GF-D8 (cell line): ENCODE results near the gene KCNF1.

Experiments
- DNase-seq: peaks from one replicate; lab custom pipeline; 2025; lab: John Stamatoyannopoulos, UW

KCNF1 gene

DNA sequence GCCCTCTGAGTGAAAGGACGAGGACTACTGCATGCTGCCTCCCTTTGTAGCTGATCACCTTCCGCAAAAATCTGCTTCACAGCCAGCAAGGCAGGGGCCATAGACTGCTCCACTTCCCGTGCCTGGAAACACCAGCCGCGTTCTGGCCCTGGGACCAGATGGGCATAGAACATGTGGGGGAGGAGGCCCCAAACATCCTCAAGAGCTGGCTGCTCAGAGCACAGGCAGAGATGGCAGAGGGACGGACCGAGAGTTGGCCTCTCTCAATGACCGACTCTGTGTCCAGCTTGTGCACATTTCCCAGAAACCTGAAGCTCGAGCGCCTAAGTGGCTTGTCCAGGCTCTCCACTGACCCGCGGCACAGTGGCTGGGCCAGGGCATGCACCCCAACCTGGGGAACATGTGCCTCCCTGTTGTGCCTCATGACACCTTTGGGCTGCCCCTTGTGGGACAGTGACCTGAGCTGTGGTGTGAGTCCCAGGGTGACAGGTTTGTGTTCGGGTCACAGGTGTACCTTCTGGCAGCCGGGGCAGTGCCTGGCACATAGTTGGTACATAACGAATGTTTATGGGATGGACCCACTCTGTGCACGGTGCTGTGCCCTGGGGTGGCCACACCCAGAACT lies 9.1 kb downstream of the KCNF1 start:
- DNase-seq, result no peak

DNA sequence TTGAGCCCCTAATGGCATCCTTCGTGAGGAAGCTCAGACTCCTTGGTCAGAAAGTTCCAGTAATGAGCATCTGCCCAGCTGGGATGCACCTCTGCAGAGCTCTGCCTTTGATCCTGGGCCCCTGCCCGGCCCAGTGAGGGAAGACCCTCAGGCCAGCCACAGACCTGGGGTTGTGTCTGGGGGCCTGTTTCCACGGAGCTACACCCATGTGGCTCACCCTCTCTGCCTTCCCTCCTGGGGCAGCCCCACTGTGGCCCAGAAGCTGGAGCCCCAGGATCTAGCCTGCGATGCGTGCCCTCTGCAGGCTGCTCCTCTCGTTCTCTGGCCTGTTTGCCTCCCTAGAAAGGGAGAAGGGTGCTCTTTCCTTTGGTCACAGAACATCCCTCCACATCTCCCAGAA lies 9.8 kb downstream of the KCNF1 start:
- DNase-seq, result no peak

DNA sequence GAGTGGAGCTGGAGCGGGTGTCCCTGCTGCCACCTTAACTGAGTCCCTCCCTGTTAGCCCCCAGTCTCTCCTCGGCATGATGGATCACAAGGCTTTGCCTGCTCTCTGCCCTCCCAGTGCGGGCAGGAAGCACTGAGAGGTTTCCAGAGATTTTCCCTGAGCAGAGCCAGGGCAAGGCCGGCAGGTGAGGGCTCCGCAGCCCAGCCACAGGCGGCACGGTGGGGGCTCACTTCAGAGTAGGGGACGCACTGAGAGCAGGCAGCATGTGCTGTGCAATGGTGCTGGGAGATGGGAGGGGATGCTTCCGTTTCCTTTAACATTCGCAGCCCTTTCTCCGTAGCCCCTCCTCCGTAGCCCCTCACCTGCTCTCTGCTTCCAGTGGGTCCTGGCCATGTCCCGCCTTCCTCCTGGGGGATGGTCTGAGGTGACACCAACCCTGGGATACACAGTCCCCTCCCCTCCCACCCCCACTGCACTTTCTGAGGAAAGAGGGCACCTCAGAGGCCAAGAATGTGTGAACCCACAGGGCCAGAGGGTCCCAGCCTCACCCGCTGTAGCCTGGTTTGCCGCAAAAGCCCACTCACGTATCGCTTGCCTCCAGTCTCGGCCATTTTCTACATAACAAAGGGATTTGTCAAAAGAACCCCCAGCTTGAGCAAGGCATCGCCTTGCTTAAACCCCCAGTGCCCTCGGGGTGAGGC lies 10.7 kb downstream of the KCNF1 start:
- no peak for DNase-seq

DNA sequence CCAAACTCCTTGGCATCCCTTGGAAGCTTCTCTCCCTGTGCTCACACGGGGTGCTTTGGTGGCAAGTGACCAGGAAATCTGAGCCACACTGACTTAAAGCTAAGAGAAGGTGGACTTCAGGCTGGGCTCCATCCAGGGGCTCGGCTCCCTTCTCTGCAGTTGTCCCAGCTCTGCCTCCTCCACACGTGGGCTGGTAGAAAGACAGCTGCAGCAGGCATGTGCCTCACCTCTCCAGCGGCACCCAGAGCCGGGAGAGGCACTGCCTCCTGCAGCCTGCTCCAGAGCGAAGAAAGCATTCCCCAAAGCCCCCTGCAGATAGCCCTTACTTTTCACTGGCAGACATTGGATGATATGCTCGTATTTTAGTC lies 11.3 kb downstream of the KCNF1 start:
- DNase-seq, result no peak

DNA sequence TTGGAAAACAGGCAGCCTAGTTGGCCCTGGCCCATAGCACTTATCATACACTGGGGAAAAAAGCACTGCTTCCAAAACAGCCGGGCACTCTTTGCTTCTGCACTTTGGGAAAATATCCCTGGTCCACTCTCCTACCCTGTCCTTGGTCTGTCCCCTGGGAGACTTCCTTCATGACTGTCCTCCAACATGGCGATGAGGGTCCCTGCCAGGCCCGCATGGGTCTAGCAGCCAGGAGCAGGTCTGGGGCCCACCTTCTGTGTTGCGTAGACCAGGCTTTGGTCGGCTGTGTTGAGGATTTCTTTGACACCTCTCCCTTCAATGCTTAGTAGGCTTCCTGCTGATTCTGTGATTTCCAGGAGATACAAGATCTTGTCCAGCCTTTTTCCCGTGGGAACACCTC lies 12.2 kb downstream of the KCNF1 start:
- no peak for DNase-seq

DNA sequence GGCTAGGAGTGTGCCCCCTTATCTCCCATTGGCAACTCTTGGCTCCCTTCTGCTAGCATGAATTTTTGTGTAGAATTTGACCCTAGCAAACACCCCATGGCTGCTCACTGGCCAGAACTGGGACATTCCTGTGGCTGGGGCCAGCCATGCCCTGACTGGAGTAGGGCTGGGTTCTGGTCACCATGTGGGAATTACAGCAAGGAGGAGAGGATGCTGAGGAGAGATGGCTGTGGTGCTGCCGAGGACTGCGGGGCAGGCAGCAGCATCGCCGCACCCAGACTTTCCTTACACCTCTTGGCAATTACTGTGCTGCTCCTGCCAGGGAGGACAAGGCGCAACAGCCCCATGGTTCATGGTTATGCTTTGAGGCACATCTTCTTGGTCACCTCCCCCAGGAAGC lies 12.7 kb downstream of the KCNF1 start:
- no peak for DNase-seq

DNA sequence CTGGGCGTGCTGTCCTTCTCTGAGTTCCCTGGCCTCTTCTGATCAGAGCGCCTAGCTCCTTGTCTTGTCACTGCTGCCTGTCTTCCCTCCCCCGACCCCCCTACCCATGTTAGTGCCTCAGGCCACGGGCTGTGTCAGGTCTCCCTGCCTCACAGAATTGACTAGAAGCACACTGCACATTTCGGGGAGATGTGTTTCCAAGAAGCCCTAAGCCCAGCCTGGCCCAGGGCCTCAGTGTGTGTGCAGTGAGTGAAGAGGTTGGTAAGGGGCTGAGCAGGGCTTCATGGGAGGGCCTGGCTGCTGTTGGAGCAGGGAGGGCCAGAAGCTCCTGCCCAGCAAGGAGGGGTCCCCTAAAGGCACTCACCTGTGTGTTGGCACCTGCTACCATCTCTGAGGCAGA lies 13.1 kb downstream of the KCNF1 start:
- DNase-seq, result no peak

DNA sequence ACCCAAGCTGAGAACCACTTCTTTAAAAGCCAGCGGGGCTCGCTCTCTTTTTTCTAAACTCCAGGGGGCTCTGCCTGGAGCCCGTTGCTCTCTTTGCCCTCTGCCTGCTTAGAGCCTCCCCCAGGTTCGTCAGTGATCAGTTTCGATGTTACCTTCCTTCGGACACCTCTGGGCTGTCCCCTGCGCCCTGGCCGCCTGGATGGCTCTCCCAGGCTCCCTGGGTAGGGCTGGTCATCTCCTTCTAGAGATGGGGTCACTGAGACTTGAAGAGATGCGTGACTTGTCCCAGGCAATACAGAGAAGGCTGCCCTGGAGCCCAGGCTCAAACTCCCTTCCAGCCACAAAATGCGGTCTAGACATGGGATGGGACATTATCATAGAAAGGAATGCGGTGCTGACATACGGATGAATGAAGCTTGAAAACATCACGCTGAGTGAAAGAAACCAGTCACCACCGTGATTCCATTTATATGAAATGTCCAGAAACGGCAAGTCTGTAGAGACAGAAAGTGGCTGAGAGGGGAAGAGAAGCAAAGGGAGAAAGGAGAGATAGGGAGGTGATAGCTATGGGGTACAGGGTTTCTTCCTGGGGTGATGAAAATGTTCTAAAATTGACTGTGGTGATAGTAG lies 14.6 kb downstream of the KCNF1 start:
- no peak for DNase-seq

DNA sequence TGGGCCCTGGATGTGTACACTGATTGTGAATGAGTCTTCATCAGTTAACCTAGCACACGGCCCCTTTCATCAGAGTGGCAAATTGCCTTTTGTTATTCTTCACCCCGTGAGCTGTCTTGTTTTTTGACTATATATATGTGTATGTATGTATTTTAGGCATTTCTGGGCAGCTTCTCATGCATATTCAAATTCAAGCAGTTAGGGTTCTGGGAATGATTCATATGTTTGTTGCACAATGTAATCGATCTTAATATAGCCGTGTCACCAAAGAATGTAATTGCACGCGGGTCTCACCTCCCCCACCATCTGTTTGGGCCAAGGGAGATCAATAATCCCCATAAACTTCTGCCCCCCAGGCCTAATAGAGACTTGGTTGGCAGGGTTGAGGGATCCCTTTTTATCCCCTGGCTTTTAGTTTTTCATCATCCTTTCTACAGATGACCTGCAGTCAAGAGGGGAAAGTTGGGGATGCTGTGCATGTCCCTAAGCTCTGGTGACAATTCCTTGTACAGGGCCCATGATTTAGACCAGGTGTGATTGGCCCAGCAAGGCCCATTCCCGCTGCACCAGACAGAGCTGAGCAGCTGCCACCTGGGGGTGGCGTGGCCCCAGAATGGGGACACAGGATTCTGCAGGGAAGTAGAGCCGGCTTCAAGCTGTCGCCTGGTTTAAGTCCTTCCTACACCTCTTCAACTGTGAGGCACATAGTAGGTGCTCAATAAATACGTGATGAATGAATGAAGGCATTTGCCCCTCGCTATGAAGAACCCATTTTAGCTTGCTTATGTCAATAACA lies 19.2 kb downstream of the KCNF1 start:
- no peak for DNase-seq

DNA sequence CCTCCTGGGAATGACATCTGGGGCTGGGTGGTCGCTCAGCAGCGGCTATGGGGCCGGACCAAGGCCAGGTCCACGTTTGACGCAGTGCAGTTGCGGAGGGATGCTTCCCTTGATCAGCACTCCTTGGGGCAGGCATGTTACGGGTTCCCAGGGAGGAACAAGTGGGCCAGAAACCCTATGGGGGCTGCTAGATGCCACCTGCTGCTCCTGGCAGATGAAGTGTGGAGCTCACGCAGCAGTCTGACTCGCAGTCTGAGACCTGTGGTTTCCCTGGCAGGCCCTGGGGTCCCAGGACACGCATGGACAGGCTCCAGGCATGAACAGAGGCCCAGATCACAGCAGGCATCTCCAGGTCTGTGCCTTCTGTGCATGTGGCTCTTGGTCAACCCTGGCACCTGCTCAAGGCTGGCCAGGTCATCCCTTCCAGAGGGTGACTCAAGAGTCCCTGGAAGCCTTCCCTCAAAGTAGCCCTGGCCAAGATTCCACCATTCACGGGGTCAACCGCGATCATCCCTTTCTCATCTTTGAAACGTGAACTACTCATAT lies 20.0 kb downstream of the KCNF1 start:
- no peak for DNase-seq

DNA sequence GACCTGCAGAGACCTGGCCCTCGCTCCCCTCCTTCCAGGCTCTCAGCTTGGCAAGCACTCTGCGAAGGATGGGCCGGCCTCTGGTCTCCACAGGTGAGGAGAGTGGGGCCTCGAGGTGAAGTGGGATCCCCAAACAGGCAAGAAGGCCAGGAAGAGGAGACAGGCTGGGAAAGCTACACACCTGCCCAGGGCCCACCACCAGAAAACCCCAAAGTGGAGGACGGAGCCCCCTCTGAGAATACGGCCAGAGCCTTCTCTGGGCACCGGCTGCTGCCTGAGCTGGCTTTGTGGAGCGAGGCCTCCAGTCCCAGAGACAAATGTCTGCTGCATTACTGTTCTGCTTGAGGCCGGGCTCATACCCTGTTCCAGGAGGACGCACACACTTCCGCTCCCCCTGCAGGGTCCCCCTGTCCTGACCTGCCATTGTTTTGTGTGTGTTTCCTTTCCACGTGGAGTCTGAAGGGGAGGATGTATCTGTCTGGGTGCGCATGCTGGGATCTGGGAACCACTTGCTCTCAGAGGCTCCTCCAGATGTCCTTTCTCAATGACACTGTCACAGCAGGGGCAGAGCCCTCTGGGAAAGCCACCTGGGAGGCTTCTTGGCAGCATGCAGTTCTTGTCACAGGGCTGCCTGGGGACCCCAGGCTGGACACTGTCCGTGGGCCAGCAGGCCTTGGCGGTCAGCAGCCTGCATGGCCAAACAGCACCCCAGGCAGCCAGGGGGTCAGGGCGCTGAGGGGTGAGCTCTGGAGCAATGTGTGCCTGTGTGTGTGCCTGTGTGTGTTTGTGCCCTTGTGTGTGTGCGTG lies 20.8 kb downstream of the KCNF1 start:
- no peak for DNase-seq

DNA sequence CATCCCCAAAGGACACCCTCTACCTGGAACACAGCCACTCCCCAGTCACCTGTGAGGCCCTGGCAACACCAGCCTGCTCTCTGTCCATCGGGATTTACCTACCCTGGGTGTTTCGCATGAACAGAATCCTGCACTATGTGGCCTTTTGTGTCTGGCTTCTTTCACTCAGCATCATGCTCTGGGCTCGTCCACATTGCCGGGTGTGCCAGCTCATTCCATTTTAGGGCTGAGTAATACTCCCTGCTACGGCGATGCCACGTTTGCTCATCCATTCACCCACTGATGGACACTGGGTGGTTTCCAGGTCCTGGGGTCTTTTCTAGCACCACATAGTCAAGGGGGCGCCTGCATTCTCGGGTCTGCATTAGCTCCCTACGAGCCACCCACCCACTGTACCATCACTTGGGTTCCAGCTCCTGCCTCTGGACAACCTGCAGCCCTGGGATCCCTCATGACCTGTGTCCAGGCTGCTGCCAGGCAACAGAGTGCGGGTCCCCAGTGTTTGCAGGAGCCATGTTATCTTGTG lies 22.0 kb downstream of the KCNF1 start:
- DNase-seq, result no peak

DNA sequence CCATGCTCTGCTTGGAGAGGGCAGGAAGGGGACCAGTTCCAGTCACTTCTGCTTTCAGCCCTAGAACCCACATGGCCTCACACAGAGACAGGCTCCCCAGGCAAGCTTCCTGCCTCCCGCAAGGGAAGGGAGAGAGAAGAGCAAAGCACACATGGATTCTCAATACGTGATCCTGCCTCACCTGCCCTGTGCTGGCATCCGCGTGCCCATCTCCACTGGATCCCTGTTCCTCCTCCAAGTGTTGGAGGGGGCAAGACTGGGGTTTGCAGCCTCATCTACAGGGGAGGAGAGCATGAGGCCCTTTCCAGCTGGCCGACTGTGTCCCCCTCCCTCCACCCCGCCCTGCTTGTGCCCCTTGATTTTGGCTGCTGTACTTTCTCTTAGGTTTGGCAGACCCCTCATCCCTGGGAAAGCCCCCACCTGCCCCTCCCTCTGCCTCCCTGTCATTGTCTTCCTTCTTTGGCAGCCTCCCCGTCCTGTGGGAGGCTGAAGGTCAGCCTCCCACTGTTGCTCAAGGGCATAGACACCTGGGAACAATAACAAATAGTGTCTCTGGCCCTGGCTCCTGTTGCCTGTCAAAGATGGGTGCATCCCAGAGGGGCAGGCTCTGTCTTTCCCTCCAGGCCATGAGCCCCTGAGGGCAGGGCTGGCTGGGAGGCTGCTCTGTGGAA lies 22.7 kb downstream of the KCNF1 start:
- DNase-seq, result no peak

DNA sequence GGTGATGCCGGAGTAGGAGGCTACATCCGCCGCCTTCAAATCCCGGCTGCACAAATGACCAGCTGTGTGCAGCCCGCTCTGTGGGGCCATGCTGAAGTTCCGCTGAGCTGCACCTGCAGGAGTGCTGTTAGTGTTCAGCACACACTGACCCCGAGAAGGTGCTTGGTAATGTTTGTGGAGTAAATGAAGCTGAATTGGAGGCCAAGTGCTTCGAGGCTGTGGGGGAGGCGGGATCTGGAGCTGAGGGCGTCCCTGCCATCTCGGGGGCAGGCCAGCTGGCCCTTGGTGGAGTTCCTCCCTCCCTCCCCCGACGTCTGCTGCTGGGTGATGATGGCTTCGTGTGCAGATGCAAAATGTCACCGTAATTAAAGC lies 23.2 kb downstream of the KCNF1 start:
- DNase-seq, result no peak

DNA sequence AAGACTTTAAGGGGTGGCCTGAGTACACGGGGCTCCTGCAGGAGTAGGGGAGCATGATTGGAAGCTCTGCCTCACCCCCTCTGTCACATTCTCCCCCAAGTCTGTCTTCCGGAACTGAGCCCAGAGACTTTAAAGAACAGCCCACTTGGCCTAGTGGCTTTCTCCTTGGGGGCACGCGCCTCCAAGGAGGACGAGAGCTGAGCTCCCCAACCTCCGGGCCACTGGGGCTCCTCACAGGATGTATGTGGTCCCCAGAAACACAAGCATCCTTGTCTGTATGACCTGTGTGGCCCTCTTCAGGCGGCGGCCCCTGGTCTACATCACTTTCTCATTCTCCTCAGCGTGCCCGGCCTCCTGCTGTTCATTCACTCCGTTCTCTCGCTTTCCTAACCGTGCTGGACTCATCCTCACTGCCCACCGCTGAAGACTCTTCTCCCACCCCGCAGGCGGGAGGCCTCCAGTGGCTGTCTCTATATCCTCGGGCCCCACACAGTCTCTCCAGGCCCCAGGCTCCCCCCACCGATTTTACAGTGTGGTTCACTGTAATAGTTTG lies 23.7 kb downstream of the KCNF1 start:
- no peak for DNase-seq

DNA sequence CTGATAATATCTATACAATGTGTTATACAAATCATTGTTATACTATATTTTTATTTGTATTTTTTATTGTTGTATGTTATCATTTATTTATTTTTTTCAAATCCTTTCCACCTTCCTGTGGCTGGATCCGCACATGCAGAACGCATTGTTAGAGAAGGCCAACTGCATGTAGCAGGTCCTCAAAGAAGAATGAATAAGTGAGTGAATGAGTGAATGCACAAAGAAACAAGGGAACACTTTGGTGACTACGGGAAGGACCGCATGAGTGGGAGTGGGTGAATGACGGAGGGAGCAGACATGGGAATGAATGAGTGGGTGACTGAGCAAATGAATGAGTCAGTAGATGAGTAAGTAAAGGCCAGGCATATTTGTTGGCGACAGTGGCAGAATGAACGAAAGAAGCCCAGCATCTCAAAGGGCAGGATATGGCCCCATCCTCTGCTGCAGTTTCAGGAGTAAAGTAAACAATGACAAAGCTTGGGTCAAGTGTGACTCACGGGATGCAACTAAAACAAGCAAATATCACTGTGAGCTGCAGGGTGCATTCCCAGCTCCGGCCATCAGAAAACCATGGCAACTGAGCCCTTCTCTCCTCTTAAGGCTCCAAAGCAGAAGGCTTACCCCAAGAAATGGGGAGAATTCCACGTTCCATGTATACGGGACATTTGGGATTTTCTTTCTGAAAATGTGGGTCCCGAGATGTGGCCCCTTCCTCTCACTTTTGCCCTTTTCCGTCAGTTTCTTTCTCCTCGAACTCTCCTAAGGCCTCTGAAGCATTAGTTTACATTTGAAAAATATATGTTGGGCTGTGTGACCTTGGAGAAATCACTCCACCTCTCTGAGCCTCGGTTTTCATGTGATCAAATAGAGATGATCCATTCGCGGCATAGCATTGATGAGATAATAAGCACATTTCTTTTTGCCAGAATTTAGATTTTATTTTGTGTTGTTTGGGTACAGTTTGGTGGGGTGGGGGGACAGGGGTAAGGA lies 24.5 kb downstream of the KCNF1 start:
- DNase-seq, result no peak

DNA sequence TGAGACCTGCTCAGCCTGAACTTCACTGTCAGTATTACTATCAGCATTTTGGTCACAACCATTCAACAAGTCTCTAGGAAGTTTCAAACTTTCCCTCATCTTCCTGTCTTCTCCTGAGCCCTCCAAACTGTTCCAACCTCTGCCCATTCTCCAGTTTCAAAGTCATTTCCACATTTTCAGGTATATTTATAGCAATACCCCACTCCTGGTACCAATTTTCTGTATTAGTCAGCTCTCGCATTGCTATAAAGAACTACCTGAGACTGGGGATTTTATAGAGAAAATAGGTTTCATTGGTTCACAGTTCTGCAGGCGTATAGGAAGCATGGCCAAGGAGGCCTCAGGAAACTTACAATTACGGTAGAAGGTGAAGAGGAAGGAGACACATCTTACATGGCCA lies 27.3 kb downstream of the KCNF1 start:
- no peak for DNase-seq

DNA sequence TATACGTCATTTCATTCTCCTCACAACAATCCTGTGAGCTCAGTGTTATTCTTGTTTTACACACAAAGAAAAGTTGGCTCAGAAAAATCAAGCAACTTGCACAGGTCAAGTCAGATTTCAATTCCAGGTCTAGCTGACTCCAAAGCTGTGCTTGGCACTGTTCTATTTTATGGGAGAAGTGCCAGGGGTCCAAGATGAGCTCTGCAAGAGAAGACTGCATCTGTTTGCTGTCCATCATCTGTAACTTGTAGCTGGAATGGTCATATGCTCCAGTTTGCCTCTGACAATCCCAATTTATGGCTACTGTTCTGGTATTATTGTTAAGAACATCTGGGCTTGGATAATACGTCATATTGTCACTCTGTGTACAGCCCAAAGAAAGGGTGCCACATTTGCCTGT lies 28.9 kb downstream of the KCNF1 start:
- DNase-seq, result no peak

DNA sequence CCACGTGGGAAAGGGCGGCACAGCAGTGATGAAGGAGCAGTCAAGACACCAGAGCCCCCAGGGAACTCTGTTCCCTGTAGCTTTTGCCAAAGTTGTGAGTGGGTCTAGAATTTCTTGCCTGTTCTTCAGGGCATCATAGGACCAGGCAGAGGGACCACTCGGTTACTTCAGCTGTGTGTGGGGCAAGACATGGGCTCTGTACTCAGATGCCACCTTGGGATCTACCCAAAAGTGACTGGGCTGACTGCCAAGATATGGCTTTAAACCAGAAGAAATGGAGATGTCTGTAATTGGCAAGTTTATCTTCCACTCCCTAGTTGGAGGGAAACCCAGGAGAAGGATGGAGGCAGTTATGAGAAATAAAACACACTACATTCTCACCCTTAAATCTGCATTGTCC lies 29.6 kb downstream of the KCNF1 start:
- no peak for DNase-seq
